PFSK-1 (cell line): ENCODE measurements around the gene TBPL1. TPM values are rescaled to one million over a fixed set of nuclear protein-coding genes. Genes with fewer than 3 reads are reported as not detected.

Experiments
- FOXP2 ChIP-seq: optimal IDR thresholded peaks from 2 replicates; pipeline ENCODE3; 2011; ENCODE audit warnings: borderline replicate concordance, control low read depth, inconsistent platforms; ENCODE audit not compliant: insufficient read depth; ENCODE audit errors: extremely low read length, extremely low read depth
- POLR2AphosphoS5 ChIP-seq: IDR thresholded peaks from 2 replicates; pipeline ENCODE4 v1.6.1; 2012; ENCODE audit warnings: low read depth, mild to moderate bottlenecking, control low read depth, low read length, moderate library complexity
- REST ChIP-seq, 2 experiments: IDR thresholded peaks; 2 replicates each; pipeline versions ENCODE4 v1.6.1 to v1.8.0; 2011 to 2012; ENCODE audit warnings: low read depth in 2 of 2, low read length in 2 of 2, control low read depth in 1 of 2, inconsistent platforms in 1 of 2, mild to moderate bottlenecking in 1 of 2, moderate library complexity in 1 of 2; ENCODE audit not compliant: insufficient read depth in 1 of 2
- SIN3A ChIP-seq: IDR thresholded peaks from 2 replicates; pipeline ENCODE4 v1.6.1; 2012; ENCODE audit warnings: mild to moderate bottlenecking, low read length, moderate library complexity, borderline replicate concordance; ENCODE audit not compliant: insufficient read depth
- TAF1 ChIP-seq: IDR thresholded peaks from 2 replicates; pipeline ENCODE4 v1.6.1; 2012; ENCODE audit warnings: low read length, control low read depth, borderline replicate concordance; ENCODE audit not compliant: insufficient read depth
- polyA plus RNA-seq: library from polyadenylated mRNA; unstranded; fragments of >200 nt; gene quantifications from one replicate; pipeline ENCODE4 v1.2.1, GENCODE V29; 2012; ENCODE audit warnings: low read depth, missing spikeins; ENCODE audit not compliant: insufficient read length

TBPL1 gene
- 33.5 TPM for polyA plus RNA-seq

DNA sequence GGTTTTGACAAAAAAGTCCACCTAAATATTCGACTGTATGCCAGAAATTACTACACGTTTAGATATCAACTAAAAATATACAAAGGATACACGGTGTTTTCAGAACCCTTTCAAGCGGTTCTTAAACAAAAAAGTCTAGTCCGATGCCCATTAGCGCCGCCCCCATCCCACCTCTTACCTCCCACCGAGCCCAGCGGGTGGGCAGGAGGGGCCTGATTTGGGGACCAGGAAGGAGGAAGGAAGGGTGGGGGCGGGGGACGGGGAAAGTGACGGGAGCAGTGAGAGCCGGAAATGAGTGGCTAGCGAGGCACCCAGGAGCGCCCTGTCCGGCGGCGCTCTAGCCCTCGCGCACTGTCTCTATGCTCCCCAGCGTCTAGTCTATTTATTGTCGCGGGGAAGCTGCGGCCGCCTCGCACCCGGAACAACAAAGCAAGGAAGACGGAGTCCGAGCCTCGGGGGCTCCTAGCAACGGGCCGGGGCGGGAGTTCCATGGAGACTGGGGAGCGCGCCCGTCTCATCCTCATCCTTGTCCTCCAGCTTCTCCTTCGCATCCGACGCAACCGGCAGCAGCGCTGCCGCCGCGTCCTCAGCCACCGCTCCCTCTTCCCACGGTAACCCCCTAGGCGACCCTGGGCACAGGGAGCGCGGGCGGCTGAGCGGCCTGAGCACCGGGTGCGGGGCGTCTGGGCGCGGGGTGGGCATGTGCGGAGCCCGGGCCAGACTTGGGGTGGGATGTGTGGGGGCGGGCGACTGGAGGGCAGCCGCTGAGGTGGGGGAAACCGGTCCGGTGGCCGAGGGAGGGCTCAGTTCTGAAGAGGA is at the start of gene TBPL1:
TBPL1 (plus strand) TSS at position 410 of the 819 bp plus-strand sequence. CDS start 26,902 bp downstream, outside the sequence.
- TF ChIP-seq REST (IDR thresholded peaks at IDR 0.05; ENCODE audit: insufficient read depth in 1 of 2, low read depth in 2 of 2, low read length in 2 of 2): peak; percentile 36 to 55; a peak in 2 of 4 replicates
- peak; percentile 91 for TF ChIP-seq TAF1
- peak; percentile 92 for TF ChIP-seq FOXP2
- peak; percentile 90 for TF ChIP-seq POLR2AphosphoS5
- peak; percentile 87; the same call in 1 of the 2 replicates for TF ChIP-seq SIN3A

DNA sequence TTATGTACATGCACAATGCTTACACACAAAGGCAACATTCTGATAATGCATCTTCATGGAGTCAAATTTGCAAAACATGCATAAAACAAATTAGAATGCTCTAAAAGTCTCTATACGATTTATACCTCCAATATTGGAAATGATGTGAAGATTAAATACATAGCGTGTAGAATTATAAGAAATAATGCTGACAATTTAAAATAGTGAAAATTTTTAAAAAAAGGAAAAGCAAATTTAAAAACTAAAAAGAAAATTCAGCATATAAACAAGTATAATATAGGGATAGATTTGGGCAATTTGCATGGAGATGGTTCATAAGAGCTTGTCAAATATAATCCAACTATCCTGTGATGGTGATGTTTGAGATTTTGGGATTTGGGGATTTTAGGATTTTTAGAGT is 49.2 kb upstream of the TBPL1 start:
- TF ChIP-seq POLR2AphosphoS5 (no peak), REST (IDR thresholded peaks at IDR 0.05; ENCODE audit: insufficient read depth in 1 of 2, low read depth in 2 of 2, low read length in 2 of 2) (no peak), FOXP2 (no peak), SIN3A (no peak), TAF1 (no peak)

GRCh38 chr6:133906050-133906449 is 47.0 kb upstream of the TBPL1 start:
- no peak for TF ChIP-seq REST (IDR thresholded peaks at IDR 0.05; ENCODE audit: insufficient read depth in 1 of 2, low read depth in 2 of 2, low read length in 2 of 2)
- no peak for TF ChIP-seq FOXP2

DNA sequence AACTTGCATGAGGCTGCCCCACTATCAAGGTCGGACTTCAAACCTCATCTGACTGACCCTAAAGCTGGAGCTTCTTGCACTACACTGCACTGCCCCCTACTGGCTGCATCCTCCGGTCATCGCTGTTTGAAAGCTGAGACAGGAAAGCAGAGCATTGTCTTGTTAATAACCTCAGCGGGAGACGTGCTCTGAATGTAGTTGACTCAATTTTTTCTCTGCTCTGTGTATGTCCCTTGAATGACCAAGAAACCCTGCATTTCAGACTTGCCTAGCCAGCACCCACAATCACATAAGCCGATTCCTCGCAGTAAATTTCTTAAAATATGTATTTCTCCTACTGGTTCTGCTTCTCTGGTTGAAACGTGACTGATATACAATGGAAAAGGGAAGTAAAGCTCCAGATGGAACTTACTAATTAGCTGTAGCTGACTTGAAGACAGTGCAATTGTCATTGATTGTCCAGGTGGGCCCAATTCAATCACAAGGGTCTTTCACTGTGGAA is 36.3 kb upstream of the TBPL1 start:
- TF ChIP-seq REST (IDR thresholded peaks at IDR 0.05; ENCODE audit: insufficient read depth in 1 of 2, low read depth in 2 of 2, low read length in 2 of 2) (no peak), FOXP2 (no peak), POLR2AphosphoS5 (no peak), TAF1 (no peak), SIN3A (no peak)
